HPDE6-E6E7 (cell line): Measurements from ENCODE around the gene TMEM179B.
A peak's percentile ranks its signal among the peaks of the same experiment; 100 is the strongest.
"Not testable (repeated sequence)": the region's sequence is repeated elsewhere in the genome, so short reads cannot be mapped to it uniquely, and the experiment has no call there.

Experiments
- DNase-seq: peaks from one replicate; pipeline ENCODE4 v3.0.0; 2011; ENCODE audit warnings: missing footprints; ENCODE audit errors: extremely low spot score

Gene TMEM179B

GRCh38 chr11:62787005-62787759 lies at the start of gene TMEM179B:
TMEM179B (plus strand) TSS chr11:62787402; CDS start chr11:62787432, 30 bp downstream.
- DNase-seq = peak; percentile 89

DNA sequence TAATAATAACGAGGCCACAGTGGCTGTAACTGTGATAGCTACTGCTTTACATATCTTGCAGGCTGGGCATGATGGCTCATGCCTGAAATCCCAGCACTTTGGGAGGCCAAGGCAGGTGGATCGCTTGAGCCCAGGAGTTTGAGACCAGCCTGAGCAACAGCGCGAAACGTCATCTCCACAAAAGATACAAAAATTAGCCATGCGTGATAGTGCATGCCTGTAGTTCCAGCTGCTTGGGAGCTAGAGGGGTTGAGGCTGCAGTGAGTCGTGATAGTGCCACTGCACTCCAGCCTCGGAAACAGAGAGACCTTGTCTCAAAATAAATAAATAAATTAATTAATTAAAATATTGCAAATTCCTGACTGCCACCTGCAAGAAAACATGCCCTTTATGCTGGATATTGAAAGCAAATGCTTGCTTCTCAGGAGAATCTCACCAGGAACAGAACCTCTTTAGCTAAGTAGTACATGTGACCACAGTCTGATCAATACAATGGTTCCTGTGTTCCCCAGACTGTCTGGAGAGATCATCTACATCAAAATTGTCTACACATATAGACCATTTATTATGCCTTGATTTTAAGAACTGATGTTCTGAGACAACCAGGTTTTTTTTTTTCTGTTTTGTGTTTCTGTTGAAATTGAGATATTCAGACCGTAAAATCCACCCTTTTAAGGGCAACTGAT lies 39.6 kb upstream of the TMEM179B start:
- no peak for DNase-seq

DNA sequence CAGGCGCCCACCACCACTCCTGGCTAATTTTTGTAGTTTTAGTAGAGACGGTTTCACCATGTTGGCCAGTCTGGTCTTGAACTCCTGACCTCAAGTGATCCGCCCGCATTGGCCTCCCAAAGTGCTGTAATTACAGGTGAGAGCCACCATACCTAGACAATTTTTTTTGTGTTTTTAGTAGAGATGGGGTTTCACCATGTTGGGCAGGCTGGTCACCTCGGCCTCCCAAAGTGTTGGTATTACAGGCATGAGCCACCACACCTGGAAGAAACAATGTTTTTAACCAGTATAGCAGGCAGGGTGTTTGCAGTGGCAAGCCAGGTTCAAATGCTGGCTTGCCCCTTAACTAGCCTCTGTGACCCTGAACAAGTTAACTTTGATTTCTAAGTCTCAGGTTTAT lies 37.3 kb upstream of the TMEM179B start:
- DNase-seq = not testable (repeated sequence)

GRCh38 chr11:62752177-62752785 lies 34.9 kb upstream of the TMEM179B start:
- no peak for DNase-seq

DNA sequence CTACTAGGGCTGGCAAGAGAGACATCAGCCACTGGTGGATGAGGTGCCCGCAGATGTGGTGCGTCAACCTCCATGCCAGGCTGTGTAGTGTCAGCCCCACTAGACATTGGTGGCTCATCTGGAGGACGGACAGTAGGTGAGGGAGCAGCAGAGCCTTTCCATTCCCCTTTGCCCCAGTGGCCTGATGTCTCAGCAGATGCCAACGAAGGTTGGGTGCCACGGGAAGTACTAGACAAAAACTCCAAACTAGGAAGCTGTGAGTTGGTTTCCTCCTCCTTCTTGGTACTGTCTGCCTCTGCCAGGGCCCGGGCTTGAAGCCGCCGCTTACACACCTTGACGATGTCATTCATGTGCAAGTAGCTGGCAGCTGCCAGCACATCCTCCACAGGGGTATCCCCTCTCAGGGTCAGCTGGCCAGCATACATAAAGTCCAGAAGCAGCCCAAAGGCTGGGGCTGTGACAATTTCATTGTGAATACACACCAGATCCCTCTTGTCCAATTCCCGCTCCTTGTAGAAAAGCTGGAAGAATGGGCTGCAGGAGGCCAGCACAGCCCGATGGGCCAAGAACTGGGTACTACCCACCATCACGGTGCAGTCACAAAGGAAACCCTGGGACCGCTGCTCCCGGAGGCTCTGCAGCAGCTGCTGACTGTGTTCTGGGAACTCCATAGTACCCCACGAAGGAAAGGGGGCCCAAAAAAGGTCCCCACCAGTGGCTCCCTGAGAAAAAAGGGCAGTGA lies 34.0 kb upstream of the TMEM179B start:
- DNase-seq = no peak

GRCh38 chr11:62753736-62754603 lies 33.2 kb upstream of the TMEM179B start, which contains the start of gene ZBTB3:
ZBTB3 (minus strand) TSS chr11:62754160; CDS start chr11:62753664, 496 bp downstream.
- DNase-seq = peak; percentile 98

DNA sequence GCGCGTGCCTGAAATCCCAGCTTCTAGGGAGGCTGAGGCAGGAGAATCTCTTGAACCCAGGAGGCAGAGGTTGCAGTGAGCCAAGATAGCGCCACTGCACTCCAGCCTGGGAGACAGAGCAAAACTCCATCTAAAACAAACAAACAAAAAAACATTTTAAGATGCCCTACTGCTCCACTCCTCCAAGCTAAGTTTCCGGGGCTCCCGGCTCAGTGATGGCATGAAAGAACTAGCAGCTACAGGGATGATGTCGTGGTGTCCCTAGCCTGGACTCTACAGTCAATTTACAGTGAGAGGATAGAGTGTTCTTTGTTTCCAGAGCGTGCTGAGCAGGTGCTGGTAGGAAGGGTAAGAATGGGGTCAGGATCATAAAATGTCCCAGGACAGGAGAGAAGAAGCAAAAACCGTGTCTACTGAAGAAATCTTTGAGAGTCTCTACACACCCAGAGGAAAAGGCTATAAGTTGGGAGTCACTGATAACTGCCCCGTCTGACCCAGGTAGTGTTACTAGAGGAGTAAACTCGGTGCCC lies 32.1 kb upstream of the TMEM179B start:
- DNase-seq = no peak

DNA sequence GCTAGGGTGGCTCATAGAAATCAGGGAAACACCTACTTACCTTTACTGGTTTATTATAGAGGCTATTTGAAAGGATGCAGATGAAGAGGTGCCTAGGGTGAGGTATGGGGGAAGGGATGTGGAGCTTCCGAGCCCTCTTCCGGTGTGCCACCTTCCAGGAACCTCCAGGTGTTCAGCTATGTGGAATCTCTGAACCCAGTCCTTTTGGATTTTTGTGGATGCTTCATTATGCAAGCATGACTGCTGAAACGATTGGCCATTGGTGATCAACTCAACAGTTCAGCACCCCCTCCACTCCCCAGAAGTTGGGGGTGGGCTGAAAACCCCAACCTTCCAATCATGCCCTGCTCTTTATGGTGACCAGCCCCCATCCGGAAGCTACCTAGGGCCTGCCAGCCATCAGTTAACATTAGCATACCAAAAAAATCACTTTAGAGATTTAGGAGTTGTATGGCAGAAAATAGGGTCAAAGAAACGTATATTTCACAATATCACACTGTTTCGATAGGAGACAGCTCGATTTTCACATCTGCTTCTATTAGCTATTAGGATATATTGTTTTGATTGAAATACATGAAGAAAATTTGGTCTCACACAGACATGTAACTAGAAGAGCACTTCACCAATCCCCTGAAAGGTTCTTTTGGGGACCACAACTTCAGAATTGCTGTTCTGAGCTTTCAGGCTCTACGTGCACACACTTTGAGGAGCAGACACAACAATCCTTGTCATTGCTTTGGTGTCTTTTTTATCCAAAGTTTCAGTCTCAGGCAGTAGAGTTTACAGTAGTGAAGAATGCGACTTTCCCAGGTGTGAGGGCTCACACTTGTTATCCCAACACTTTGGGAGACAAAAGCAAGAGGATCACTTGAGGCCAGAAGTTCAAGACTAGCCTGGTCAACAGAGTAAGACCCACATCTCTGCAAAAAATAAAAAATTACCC lies 29.1 kb upstream of the TMEM179B start:
- DNase-seq = no peak

DNA sequence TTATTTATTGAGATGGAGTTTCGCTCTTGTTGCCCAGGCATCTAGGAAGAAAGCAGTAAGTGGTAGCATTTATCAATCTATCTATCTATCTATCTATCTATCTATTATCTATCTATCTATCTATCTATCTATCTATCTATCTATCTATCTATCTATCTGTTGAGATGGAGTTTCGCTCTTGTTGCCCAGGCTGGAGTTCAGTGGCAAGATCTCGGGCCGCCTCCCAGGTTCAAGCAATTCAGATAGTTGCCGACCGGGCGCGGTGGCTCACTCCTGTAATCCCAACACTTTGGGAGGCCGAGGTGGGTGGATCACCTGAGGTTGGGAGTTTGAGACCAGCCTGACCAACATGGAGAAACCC lies 26.4 kb upstream of the TMEM179B start:
- DNase-seq = not testable (repeated sequence)

DNA sequence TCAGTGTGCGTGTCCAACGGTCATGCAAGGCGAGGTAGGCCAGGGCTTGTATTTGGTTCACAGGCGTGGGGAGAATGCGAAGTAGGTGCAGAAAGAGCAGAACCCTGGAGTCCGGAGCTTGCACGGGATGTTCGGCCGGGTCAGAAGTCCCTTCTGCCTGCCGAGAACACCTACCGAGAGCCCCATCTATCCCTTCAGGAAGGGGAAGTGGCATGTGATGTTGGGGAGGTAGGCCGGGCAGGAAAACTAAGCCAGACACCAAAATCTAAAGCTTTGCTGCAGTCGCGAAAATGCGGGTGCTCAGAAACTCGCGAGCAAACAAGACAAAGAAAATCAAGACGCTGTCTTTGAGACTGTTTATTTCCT lies 16.4 kb upstream of the TMEM179B start:
- DNase-seq = no peak

DNA sequence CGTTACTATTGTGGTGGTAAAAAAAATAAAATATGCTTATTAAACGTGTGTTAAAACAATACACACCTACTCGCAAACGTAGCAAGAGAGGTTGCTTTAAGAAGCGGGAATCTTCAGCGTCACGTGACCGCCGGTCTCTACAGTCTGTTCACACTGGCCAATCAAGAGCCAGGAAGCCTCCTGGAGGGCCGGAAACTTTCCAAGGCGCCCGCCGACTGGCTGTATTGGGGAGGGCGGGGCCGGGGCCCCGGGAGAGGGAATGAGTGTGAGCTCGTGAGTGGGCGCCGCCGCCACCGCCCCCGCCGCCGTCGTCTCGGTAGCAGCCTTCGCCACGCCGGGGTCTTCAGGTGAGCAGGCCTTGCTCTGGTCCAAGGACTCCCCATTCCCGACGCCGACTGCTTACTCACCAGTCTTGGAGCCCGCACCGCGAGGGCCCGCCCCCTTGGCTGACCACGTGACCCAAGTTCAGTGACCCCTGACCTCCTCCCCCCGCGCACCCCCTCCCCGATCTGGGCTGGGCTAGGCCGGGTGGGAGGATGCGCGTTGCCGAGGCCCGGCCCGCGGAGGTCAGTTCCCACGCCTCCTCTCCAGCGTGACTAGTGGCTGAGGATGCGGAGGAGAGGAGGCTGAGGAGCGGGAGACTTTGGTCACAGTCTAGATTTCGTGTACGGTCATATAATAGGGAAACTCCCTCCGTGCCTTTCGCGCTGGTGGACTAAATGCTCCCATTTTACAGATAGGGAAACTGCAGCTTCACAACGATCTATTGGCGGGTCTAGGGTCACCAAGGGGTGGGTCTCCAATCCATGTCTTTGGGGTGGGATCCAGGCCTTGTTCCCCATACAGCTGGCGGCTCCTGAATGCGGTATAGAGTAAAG lies 15.8 kb upstream of the TMEM179B start, which contains the start of gene TAF6L:
Gene TAF6L, plus strand, starts transcription at position 253 of the 878 bp plus-strand sequence. CDS start 4,388 bp downstream, outside the sequence.
- DNase-seq = peak; percentile 96

DNA sequence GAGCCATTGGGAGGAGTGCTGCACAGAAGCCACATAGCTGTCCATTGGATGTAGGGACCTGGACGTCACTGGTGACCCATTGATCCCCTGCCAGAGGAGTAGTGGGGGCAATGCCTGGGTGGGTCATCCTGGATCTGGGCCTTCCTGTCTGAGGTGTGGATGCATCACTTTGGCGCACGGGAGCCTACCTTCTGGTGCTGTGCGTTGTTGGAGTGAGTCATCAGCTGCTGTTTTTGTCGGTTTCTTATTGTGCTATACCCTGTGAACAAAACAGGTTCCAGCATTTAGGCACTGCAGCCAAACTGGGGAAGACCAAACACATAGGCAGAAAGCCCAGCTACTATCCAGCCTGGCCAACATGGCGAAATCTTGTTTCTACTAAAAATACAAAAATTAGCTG lies 12.8 kb upstream of the TMEM179B start:
- DNase-seq = no peak

GRCh38 chr11:62775646-62776045 lies 11.6 kb upstream of the TMEM179B start:
- no peak for DNase-seq

GRCh38 chr11:62777389-62777788 lies 9.8 kb upstream of the TMEM179B start:
- DNase-seq = no peak

DNA sequence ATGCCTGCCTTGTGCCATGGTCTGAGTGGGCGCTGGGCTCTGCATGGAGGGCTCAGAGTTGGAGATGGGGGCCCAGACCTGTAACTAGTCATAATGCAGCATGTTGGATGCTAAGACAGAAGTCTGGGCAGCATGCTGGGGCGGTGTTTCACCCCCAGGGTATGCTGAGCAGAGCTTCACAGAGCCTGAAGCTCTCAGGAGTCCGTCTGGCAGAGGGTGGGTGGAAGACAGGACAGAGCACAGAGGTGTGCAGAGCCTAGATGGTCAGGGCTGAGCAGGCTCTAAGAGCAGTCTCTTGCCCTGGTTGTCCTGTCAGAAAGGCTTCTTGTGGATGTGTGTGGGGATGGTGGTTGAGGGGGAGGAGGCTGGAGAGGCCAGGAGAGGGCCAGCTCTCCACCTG lies 8.8 kb upstream of the TMEM179B start:
- DNase-seq = no peak

DNA sequence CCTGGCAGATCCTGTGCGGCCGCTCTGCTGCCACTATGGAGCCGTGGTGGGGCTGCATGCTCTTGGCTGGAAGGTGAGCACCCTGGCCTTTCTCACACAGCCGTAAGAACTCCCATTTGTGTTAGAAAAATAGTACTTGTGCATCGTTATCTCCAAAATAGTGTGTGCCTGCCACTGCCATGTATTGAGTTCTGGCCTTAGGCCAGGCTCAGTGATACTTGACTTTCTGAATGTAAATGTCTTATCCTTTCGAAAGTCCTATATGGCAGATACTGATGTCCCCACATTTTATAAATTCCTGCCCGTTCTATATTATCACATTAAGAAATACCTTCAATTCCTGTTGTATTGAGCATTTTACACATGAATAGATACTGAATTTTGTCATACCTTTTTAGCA lies 4.4 kb upstream of the TMEM179B start:
- no peak for DNase-seq

DNA sequence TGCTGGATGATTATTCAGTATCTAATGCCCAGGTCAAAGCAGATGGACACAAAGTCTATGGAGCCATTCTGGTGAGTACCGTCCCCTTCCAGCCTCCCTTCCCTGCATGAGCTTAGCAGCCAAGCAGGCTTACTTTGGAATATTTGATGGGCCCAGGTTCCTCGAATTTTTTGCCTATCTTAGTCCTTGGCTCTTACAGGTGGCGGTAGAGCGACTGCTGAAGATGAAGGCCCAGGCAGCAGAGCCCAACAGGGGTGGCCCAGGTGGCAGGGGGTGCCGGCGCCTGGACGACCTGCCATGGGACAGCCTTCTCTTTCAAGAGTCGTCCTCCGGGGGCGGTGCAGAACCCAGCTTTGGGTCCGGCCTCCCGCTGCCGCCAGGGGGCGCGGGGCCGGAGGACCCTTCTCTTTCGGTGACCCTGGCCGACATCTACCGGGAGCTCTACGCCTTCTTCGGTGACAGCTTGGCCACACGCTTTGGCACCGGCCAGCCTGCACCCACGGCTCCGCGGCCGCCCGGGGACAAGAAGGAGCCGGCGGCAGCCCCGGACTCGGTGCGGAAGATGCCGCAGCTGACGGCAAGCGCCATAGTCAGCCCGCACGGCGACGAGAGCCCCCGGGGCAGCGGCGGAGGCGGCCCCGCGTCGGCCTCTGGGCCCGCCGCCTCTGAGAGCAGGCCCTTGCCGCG lies 741 bp upstream of the TMEM179B start:
- peak; percentile 84 for DNase-seq

GRCh38 chr11:62788991-62789390 lies 1.8 kb downstream of the TMEM179B start:
- DNase-seq = no peak
